Retinal pigment epithelial cell (primary cell): ENCODE data around the gene VPS45.
A peak's percentile ranks its signal among the peaks of the same experiment; 100 is the strongest.

Experiments
- DNase-seq: peaks from one replicate; pipeline ENCODE4 v3.0.0-alpha.2; 2010; ENCODE audit warnings: low read depth
- H3K4me3 ChIP-seq: 2 replicates; pipeline ENCODE4 v1.5.1; 2011; ENCODE audit warnings: mild to moderate bottlenecking, low read length, control low read depth, moderate library complexity
- TF ChIP-seq, protein P1 (sequence below): conservative IDR thresholded peaks from 2 replicates; pipeline ENCODE4 v1.5.1; 2011; ENCODE audit warnings: low read depth, low read length, control low read depth, inconsistent platforms

Gene VPS45

DNA sequence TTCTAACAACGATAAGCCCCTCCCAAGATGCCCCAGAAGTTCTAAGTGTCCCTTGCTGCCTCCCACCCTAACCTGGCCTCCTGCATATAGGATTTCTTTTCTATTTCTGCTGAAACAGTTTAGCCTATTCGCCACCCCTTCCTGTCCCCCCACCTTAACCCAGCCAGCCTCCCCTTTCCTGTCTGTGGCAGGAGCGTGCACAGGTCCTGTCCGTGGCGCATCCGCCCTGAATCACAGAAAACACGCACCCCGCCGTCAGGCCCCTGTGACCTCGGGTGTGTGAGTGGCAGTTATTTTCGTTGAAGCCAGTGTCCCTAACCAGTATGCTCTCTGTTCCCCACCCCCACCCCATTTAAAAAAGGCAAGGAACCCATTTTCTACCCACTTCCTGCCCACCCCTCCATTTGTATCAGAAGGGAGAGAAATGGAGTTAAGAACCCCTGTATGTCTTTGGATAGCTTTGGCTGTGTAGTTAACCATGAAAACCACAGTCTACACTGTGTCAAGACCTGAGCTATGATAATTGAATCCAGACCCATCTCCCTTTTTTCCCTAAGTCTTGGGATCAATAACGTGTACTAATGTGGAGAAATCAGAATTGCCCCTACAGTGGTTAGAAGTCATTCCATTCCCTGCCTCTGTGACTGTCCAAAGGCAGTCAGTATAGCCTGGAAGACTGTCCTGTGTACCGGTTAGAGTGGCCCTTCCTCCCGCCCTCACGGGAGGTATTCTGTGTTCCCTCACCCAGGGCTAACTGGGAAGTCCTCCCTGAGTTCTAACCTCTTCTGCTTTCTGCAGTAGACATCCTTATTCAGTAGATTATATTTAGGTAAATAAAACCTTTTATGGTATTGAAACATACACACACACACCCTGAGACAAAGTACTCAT is 84.0 kb downstream of the VPS45 start:
- DNase-seq: no peak
- TF ChIP-seq, protein P1, sequence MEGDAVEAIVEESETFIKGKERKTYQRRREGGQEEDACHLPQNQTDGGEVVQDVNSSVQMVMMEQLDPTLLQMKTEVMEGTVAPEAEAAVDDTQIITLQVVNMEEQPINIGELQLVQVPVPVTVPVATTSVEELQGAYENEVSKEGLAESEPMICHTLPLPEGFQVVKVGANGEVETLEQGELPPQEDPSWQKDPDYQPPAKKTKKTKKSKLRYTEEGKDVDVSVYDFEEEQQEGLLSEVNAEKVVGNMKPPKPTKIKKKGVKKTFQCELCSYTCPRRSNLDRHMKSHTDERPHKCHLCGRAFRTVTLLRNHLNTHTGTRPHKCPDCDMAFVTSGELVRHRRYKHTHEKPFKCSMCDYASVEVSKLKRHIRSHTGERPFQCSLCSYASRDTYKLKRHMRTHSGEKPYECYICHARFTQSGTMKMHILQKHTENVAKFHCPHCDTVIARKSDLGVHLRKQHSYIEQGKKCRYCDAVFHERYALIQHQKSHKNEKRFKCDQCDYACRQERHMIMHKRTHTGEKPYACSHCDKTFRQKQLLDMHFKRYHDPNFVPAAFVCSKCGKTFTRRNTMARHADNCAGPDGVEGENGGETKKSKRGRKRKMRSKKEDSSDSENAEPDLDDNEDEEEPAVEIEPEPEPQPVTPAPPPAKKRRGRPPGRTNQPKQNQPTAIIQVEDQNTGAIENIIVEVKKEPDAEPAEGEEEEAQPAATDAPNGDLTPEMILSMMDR: no peak
- H3K4me3 ChIP-seq: peak overlapping the region; percentile 81

DNA sequence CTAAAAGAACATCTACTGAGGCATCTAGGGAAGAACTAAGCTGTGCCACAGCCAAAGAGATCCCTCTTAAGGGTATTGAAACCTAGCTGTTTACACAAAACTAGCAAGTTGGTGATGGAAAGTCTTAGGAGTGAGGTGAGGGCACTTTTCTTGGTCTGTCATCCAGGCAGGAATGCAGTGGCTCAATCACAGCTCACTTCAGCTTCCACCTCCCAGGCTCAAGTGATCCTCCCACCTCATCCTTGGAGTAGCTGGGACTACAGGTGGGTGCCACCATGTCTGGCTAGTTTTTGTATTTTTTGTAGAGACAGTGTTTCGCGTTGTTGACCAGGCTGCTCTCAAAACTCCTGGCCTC is 84.6 kb downstream of the VPS45 start:
- peak overlapping the region; percentile 81 for H3K4me3 ChIP-seq
- DNase-seq: no peak
- TF ChIP-seq, protein P1: no peak

DNA sequence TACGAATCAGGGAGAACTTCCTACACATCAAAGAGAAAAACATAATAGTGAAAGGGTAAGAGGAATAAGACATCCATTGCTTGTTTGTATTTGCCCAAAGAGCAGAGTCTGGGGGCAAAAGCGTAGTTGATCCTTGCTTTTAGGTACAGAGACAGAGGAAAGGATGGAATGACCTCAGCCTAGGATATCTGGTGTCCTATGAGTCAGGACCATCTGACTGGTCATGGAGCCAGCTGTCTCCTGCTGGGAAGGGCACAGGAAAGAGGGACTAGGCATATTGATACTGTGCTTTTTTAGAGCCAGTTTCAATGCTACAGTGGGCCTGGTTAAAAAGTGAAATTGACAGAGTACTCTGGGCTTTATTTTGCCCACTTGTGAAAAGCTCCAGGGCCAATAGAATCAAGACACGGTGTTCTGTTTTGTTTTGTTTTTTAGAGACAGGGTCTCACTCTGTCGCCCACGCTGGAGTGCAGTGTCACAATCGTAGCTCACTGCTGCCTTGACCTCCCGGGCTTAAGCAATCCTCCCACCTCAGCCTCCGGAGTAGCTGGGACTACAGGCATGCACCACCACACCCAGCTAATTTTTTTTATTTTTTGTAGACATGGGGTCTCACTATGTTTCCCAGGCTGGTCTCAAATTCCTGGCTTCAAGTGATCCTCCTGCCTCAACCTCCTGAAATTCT is 85.3 kb downstream of the VPS45 start:
- H3K4me3 ChIP-seq: no peak overlapping the region
- no peak for DNase-seq
- TF ChIP-seq, protein P1: no peak

DNA sequence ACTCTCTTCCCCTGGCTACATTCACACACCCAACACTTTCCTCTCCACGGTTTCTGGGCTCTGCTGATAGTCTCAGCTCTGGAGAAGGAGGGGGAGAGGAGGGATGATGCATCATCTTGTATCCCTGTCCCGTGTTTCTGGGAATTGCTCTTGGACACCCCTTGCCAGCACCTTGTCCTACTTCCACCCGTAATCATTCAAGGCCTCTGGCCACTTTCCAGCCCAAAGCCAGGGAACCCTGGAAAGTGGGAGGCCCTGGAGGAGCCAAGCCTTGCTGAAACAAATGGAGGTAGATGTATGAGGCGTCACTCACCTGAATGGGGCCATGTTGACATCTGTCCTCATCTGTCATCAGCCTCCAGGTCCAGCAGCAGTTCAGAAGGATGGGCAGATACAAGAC is 86.6 kb downstream of the VPS45 start:
- TF ChIP-seq, protein P1: no peak
- no peak for DNase-seq
- H3K4me3 ChIP-seq: no peak overlapping the region

DNA sequence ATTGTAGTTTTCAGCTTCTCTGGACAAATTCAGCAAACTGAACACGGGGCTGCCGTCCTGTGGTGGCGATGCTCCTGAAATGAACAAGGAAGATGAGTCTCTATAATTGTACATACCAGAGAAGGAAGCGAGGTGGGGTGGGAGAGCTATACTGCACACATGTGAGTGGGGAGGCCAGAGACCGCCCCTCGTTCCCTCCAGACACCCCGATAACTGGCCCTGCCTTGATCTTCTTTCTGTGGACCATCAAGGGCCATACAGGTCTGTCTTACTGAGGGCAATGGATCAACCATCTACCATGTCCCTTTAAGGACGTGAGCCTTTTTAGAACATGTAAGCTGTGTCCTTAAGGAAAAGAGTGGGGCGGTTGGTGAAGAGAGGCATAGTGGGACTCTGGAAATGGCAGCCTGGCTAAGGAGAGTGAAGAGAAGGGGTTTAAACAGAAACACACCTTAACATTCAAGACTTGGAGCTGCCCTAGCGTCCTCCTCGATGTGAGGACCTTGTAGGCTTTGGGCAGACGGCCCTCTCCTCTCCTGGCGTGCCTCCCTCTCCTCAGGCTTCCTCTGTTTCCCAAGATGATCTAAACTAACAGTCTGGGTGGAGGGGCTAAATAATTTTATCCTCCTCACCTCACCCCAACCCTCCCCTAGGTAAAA is 88.0 kb downstream of the VPS45 start:
- no peak for DNase-seq
- TF ChIP-seq, protein P1: no peak
- no peak overlapping the region for H3K4me3 ChIP-seq

DNA sequence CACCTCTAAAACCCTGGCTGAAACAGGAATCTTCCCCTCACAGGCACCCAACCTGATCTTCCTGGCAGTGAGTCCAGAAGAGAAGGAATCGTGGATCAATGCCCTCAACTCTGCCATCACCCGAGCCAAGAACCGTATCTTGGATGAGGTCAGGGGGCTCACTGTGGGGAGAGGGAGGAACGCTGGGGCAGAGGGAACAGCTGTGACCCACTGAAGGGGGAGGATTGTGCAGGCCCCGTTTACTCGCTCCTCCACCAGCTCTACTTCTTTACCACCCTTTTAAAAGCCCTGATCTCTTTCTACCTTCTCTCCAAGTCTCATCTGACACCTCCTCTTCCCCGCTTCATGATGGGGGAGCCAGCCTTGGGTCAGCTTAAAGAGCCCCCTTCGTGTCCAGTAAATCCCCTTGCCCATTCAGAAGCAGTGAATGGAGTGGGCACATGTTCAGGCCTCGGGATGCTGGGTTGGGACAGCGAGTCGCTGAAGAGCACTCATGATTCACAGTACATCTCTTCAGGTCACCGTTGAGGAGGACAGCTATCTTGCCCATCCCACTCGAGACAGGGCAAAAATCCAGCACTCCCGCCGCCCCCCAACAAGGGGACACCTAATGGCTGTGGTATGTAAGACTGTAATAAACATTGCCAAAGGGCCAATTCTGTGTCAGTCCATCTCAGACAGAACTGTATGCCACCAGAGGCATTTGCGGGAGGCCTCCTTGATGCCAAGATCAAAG is 89.5 kb downstream of the VPS45 start:
- TF ChIP-seq, protein P1: no peak
- H3K4me3 ChIP-seq: no peak overlapping the region
- DNase-seq: no peak
